ENCODE measurements around the gene KCNQ1.
A peak's percentile ranks its signal among the peaks of the same experiment; 100 is the strongest.

Gene KCNQ1
- total RNA-seq = 10.6 to 23.2 reads per million in 2 donors

- DNase-seq = no peak
These were observed at the start of gene KCNQ1 for GRCh38 chr11:2444821-2445745. Gene KCNQ1 (plus strand): TSS chr11:2445008. CDS start chr11:2445099, 91 bp downstream.

GRCh38 chr11:2395211-2395730 lies 49.5 kb upstream of the KCNQ1 start:
- no peak for DNase-seq

GRCh38 chr11:2395856-2396255 lies 49.0 kb upstream of the KCNQ1 start:
- DNase-seq = no peak

- DNase-seq = no peak
These were observed 48.3 kb upstream of the KCNQ1 start for GRCh38 chr11:2396471-2396870.

GRCh38 chr11:2397005-2397404 lies 47.8 kb upstream of the KCNQ1 start:
- no peak for DNase-seq

GRCh38 chr11:2398664-2399355 lies 46.0 kb upstream of the KCNQ1 start:
- no peak for DNase-seq

GRCh38 chr11:2399488-2400068 lies 45.2 kb upstream of the KCNQ1 start:
- no peak for DNase-seq

- DNase-seq = peak; percentile 99
These were observed 44.6 kb upstream of the KCNQ1 start, which contains the start of gene TSSC4 for GRCh38 chr11:2400069-2400761. Gene TSSC4 (plus strand): TSS chr11:2400750. CDS start chr11:2402634, 1,884 bp downstream.

- peak; percentile 21 for DNase-seq
These were observed 43.9 kb upstream of the KCNQ1 start for GRCh38 chr11:2400762-2401435.

GRCh38 chr11:2401436-2401984 lies 43.3 kb upstream of the KCNQ1 start:
- no peak for DNase-seq

GRCh38 chr11:2402106-2402505 lies 42.7 kb upstream of the KCNQ1 start:
- no peak for DNase-seq

GRCh38 chr11:2402890-2403645 lies 41.7 kb upstream of the KCNQ1 start:
- no peak for DNase-seq

- DNase-seq = no peak
These were observed 40.0 kb upstream of the KCNQ1 start for GRCh38 chr11:2404735-2405196.

- DNase-seq = no peak
These were observed 38.4 kb upstream of the KCNQ1 start for GRCh38 chr11:2406451-2406850.

GRCh38 chr11:2406878-2407410 lies 37.9 kb upstream of the KCNQ1 start:
- DNase-seq = no peak

- DNase-seq = no peak
These were observed 36.1 kb upstream of the KCNQ1 start for GRCh38 chr11:2408671-2409070.

GRCh38 chr11:2409126-2409525 lies 35.7 kb upstream of the KCNQ1 start:
- DNase-seq = no peak

GRCh38 chr11:2409611-2410468 lies 35.0 kb upstream of the KCNQ1 start:
- no peak for DNase-seq

GRCh38 chr11:2410616-2411015 lies 34.2 kb upstream of the KCNQ1 start:
- no peak for DNase-seq
